GM18498 (cell line): ENCODE results near the gene FDX2.
"Not testable (repeated sequence)": the region's sequence is repeated elsewhere in the genome, so short reads cannot be mapped to it uniquely, and the experiment has no call there.

Source experiments
- ATAC-seq: cut with Tn5 transposase; IDR thresholded peaks from one replicate; pipeline ENCODE4 v1.9.1; 2021; ENCODE audit warnings: mild to moderate bottlenecking, moderate library complexity; ENCODE audit not compliant: unreplicated experiment

Gene FDX2

GRCh38 chr19:10284960-10285278 is 30.9 kb downstream of the FDX2 start:
- no peak for ATAC-seq

GRCh38 chr19:10284065-10284959 is 31.5 kb downstream of the FDX2 start:
- no peak for ATAC-seq

GRCh38 chr19:10283301-10284064 is 32.3 kb downstream of the FDX2 start:
- ATAC-seq: no peak

DNA sequence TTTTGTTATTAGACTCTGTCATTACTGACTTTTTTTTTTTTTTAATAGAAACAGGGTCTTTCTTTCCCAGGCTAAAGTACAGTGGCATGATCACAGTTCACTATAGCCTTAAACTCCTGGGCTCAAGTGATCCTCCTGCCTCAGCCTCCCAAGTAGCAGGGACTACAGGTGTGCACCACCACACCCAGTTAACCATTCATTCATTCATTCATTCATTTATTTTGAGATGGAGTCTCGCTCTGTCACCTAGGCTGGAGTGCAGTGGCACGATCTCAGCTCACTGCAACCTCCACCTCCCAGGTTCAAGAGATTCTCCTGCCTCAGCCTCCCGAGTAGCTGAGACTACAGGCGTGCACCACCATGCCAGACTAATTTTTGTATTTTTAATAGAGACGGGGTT is 33.8 kb downstream of the FDX2 start:
- ATAC-seq: not testable (repeated sequence)

- no peak for ATAC-seq
Measured at GRCh38 chr19:10279737-10280442, 35.9 kb downstream of the FDX2 start.

DNA sequence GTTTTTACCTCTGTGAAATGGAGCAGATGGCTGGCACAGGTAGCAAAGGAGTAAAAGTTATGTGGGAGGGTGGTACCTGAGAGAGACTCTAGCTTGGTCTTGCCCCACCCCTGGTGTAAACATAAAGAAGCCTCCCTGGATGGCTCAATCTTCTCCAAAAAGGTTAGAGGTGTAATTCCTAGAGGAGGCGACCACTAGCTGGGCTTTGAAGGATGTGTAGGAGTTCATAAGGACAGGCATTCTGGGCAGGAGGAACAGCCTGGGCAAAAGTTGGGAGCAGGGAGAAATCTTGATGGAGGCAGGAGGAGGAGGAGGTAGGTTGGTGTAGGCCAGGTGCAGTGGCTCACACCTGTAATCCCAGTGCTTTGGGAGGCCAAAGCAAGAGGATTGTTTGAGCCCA is 36.9 kb downstream of the FDX2 start:
- ATAC-seq: no peak

DNA sequence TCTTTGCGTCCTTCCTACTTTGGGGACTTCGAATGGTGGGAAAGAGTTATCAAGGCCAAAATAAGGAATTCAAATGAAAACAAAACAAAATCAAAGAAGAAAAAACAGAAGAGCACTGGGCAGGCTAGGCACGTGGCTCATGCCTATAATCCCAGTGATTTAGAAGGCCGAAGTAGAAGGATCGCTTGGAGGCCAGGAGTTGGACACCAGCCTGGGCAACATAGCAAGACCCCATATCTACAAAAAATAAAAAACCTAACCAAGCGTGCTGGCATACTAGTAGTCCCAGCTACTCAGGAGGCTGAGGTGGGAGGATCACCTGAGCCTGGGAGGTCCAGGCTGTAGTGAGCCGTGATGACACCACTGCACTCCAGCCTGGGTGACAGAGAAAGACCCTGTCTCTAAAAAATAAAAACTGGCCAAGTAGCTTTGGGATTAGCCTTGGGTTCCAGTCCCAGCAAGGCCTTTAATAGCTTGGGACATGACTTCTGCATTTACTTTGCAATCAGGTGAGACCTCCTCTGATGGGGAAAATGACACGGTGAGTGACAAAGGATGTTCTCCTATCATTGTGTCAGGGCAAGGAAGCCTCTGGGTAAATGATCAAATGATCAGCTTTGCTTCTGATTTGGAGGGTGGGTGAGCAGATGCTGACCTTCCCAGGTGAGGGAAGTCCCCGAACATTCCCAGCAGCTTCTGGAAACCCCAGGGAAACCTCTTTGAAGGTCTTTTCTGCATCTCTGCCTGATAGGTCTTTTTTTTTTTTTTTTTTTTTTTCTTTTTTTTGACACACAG is 37.8 kb downstream of the FDX2 start:
- no peak for ATAC-seq

GRCh38 chr19:10274589-10274988 is 41.2 kb downstream of the FDX2 start:
- no peak for ATAC-seq

DNA sequence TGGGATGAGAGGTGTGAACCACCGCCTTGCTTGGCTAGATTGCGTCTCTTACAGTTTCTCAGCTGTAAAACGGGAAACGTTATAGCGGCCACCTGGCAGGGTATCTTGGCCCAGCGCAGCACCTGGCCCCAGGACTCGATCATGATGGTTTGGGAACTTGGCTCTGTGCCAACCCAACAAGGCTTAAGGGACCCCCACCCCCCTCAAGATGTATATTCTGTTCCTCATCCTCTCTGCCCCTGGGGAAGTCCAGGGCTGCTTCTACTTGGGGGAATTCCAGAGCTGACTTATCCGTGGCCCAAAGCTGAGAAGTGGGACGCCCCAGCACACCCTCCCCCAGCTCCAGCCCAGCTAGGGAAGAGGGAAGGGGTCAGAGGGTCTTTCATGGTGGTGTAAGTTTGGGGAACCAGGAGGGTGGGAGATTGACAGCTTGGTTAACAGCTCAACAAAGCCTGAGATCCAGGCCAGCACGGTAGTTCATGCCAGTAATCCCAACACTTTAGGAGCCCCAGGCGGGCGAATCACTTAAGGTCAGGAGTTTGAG is 44.2 kb downstream of the FDX2 start:
- ATAC-seq: peak; percentile 19

DNA sequence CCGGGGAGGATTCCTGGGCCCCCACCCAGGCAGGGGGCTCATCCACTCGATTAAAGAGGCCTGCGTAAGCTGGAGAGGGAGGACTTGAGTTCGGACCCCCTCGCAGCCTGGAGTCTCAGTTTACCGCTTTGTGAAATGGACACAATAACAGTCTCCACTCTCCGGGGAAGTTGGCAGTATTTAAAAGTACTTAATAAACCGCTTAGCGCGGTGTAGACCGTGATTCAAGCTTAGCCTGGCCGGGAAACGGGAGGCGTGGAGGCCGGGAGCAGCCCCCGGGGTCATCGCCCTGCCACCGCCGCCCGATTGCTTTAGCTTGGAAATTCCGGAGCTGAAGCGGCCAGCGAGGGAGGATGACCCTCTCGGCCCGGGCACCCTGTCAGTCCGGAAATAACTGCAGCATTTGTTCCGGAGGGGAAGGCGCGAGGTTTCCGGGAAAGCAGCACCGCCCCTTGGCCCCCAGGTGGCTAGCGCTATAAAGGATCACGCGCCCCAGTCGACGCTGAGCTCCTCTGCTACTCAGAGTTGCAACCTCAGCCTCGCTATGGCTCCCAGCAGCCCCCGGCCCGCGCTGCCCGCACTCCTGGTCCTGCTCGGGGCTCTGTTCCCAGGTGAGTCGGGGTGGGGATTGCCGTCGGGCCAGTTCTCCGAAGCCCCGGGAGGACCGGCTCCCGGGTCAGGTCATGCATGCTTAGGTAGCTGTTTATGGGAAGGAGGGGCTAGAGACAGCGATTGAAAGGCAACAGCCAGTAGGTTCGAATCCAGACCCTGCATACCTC is 45.0 kb downstream of the FDX2 start, which contains the start of gene ICAM1:
Gene ICAM1, plus strand, starts transcription at position 505 of the 779 bp plus-strand sequence. Its CDS starts 40 bp downstream, at position 545.
- ATAC-seq: peak; percentile 47

DNA sequence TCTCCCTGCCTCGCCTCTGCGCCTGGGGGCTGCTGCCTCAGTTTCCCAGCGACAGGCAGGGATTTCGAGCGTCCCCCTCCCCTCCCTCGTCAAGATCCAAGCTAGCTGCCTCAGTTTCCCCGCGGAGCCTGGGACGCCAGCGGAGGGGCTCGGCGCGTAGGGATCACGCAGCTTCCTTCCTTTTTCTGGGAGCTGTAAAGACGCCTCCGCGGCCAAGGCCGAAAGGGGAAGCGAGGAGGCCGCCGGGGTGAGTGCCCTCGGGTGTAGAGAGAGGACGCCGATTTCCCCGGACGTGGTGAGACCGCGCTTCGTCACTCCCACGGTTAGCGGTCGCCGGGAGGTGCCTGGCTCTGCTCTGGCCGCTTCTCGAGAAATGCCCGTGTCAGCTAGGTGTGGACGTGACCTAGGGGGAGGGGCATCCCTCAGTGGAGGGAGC is 45.6 kb downstream of the FDX2 start:
- peak; percentile 50 for ATAC-seq

- peak; percentile 46 for ATAC-seq
Measured at GRCh38 chr19:10269333-10270179, 46.3 kb downstream of the FDX2 start.

GRCh38 chr19:10268071-10268470 is 47.7 kb downstream of the FDX2 start:
- ATAC-seq: no peak

DNA sequence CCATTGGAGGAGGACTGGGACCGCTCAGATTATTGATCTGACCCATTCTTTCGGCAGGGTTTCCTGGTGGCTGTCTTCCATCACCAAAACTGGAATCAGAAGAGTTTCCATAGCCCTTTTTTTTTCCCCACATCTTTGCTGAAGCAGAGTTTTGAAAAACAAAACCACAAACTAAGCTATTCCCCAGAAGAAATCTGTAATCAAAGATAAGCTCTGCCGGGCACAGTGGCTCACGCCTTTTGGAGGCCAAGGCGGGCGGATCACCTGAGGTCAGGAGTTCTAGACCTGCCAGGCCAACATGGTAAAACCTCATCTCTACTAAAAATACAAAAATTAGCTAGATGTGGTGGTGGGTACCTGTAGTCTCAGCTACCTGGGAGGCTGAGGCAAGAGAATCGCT is 49.1 kb downstream of the FDX2 start:
- ATAC-seq: no peak

GRCh38 chr19:10262771-10263170 is 53.0 kb downstream of the FDX2 start:
- no peak for ATAC-seq

GRCh38 chr19:10260141-10260584 is 55.7 kb downstream of the FDX2 start:
- ATAC-seq: no peak
